ENCODE data around the gene SRGN.

SRGN gene

DNA sequence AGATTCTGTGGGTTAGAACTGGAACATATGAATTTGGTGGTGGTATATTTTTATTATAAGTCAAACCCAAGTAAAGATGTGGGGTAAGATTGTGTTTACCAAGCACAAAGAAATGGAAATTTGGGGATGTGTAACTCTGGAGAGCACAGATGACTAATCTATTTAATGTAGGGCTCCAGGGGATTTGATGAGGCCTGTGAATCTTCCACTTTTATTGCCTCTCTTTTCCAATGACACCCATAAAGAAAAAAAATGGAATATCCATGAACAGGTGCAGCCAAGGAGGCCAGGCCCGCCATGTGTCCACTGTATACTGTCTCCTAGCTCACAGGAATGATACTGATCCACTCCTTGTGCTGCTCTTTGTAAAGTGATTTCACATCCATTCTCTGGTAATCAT is 2.8 kb downstream of the SRGN start:
- no peak for DNase-seq (ENCODE audit: low read depth)

- no peak for DNase-seq (ENCODE audit: low read depth)
Observed at GRCh38 chr10:69091143-69091651, 3.3 kb downstream of the SRGN start.

DNA sequence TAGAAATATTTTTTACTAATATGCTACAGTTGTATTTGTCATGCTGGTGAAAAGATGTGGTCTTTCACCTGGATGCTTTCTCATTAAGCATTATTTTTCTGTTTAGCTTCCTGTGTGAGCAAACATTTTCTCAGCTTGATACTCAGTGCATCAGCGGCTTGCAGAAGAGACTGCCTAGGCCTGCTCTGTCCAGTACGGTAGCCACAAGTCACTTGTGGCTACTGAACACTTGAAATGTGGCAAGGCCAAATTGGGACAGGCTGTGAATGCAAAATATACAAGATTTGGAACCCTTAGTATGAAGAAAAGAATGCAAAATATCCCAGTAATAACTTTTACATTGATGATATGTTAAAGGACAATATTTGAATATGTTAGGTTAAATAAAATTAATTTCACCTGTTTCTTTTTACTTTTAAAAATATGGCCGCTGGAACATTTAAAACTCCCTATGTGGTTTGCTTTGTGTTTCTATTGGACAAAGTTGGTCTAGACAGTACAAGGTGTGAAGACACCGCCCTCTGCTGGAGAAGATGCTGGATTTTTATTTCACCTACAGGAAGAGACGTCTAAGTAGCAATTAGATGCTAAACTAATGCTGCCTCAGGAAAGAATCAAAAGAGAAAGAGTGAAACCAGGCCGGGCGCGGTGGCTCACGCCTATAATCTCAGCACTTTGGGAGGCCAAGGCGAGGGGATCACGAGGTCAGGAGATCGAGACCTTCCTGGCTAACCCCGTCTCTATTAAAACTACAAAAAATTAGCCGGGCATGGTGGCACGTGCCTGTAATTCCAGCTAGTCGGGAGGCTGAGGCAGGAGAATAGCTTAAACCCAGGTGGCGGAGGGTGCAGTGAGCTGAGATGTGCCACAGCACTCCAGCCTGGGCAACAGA is 5.3 kb downstream of the SRGN start:
- DNase-seq (ENCODE audit: low read depth) = peak; percentile 79

- DNase-seq (ENCODE audit: low read depth) = no peak
Observed at GRCh38 chr10:69093933-69094332, 6.0 kb downstream of the SRGN start.

- DNase-seq (ENCODE audit: low read depth) = no peak
Observed at GRCh38 chr10:69096045-69096444, 8.1 kb downstream of the SRGN start.

DNA sequence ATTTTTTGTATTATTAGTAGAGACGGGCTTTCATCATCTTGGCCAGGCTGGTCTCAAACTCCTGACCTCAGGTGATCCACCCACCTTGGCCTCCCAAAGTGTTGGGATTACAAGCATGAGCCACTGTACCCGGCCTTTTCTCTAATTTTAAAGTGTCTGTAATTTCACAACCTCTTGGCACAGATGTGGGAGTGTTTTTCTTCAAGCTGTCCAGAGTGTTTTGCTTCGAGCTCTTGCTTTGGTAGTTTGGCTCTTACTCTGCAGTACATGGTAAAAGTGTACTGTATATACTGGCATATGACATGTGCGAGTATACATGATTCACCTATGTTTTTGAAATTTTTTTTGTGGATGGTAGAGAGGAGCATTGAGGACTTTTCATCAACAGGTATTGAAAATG is 9.8 kb downstream of the SRGN start:
- DNase-seq (ENCODE audit: low read depth) = no peak

DNA sequence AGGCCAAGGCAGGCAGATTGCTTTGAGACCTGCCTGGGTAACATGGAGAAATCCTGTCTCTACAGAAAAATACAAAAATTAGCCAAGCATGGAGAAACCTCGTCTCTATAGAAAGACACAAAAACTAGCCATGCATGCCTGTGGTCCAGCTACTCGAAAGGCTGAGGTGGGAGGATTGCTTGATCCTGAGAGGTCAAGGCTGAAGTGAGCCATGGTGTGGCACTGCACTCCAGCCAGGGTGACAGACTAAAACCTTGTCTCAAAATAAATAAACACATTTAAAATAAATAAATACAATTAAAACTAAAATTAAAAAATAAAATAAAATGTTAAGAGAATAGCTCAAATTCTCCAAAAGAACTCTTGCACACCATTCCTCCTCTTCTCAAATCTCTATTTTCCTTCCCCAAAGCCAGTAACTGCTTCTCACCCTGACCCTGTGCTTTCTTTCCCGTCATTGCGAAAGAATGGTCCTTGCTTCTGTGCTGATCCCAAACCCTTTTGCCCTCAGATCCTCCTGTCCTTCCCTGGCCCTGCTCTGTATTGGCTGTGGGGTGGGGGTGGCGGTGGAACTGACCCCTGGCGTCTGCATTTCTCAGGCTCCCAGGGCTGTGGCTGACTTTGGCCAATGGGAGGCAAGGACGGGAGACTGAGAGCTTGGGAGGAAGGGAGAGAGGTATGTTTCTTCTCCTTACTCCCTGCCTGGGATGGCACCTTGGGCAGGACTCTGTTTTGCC is 12.4 kb downstream of the SRGN start:
- no peak for DNase-seq (ENCODE audit: low read depth)

GRCh38 chr10:69101451-69102095 is 13.7 kb downstream of the SRGN start:
- no peak for DNase-seq (ENCODE audit: low read depth)

- no peak for DNase-seq (ENCODE audit: low read depth)
Observed at GRCh38 chr10:69102440-69102839, 14.5 kb downstream of the SRGN start.

DNA sequence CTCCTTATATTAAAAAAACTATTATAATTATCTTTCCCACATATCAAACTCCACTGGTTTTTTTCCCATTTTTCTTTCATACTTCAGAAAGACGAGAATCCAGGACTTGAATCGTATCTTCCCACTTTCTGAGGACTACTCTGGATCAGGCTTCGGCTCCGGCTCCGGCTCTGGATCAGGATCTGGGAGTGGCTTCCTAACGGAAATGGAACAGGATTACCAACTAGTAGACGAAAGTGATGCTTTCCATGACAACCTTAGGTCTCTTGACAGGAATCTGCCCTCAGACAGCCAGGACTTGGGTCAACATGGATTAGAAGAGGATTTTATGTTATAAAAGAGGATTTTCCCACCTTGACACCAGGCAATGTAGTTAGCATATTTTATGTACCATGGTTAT is 15.9 kb downstream of the SRGN start:
- no peak for DNase-seq (ENCODE audit: low read depth)

DNA sequence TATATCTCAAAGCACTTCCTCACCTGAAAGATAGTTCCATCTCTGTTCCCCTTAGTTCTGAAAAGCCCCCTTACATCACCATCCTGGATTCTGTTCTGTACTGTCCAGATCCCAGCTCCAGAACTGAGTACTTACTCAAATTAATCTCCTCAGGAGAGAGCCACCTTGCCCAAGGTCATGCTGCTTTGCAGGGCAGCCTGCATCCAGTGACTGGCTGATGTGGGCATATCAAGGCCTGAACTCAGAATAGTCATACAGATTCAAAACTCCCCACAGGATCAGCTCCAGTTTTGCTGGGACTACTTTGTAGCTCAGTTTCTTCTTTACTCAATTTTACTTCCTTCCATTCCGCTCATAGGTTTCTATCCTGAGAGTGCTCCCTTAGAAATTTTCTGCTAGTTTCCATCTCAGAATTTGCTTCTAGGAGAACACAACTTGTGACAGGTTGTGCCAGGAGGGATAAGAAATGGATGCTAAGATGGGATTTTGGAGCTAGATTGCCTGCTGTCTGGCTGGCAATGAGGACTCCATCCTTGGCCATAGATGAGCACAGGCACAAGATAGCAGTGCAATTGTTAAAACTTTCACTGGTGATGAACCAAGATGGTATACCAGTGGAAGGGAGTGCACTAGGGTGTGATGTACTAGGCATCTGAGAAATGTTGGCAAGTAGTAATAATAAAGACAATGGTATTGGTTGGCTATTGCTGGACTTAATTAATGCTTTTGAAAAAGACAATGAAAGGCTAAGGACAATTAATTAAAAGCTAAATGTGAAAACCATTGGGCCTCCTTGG is 17.3 kb downstream of the SRGN start:
- DNase-seq (ENCODE audit: low read depth) = no peak

- no peak for DNase-seq (ENCODE audit: low read depth)
Observed at GRCh38 chr10:69107176-69107490, 19.2 kb downstream of the SRGN start.

DNA sequence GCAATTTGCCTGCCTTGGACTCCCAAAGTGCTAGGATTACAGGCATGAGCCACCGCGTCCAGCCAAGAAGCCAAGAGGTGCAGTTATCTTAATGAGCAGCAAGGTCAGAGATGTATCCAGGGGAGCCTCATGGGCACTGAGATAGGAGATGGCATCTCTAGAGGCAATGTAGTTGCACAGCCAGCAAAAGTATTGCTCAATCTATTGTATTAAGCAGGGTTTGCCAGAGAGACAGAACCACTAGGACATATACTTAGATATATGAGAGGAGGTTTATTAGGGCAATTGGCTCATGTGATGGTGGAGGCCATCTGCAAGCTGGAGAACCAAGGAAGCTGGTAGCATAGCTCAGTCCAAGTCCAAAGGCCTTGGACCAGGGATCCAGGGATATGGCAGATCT is 19.8 kb downstream of the SRGN start:
- DNase-seq (ENCODE audit: low read depth) = no peak

- no peak for DNase-seq (ENCODE audit: low read depth)
Observed at GRCh38 chr10:69119896-69120295, 32.0 kb downstream of the SRGN start.

GRCh38 chr10:69123306-69123746 is 35.4 kb downstream of the SRGN start:
- peak; percentile 9 for DNase-seq (ENCODE audit: low read depth)

- peak; percentile 99 for DNase-seq (ENCODE audit: low read depth)
Observed at GRCh38 chr10:69123747-69124562, 36.1 kb downstream of the SRGN start, which contains the start of gene VPS26A. Gene VPS26A (plus strand): TSS chr10:69124178. CDS start chr10:69124278, 100 bp downstream.

GRCh38 chr10:69124563-69125268 is 36.8 kb downstream of the SRGN start:
- peak; percentile 22 for DNase-seq (ENCODE audit: low read depth)

DNA sequence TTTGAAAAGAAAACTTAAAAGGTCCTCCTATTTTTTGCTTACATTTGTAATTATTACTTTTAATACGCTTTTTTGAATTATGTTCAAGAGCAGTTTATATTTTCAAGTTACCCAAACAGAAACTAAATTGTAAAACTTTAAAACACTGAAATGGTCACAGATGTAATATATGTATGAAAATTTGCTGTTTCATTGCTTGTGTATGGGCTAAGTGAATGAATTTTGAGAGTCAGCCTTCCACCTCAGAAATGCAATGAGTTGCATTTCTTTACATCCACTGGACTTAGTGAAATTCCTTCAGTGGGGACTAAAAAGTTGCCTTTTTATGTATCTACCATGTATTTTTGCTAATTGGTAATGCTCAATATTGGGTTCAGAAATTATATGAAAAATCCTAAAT is 37.7 kb downstream of the SRGN start:
- DNase-seq (ENCODE audit: low read depth) = no peak

GRCh38 chr10:69130251-69130650 is 42.3 kb downstream of the SRGN start:
- no peak for DNase-seq (ENCODE audit: low read depth)

GRCh38 chr10:69139961-69140360 is 52.1 kb downstream of the SRGN start:
- no peak for DNase-seq (ENCODE audit: low read depth)
